AG10803 (cell line): ENCODE measurements around the gene UNKL.
A peak's percentile ranks its signal among the peaks of the same experiment; 100 is the strongest.

Source experiments
- DNase-seq: peaks from one replicate; pipeline ENCODE4 v3.0.0; 2010; ENCODE audit warnings: low read depth
- H3K4me3 ChIP-seq: 2 replicates; pipeline ENCODE4 v1.5.1; 2011; ENCODE audit warnings: mild to moderate bottlenecking, low read length, control low read depth
- CTCF ChIP-seq: conservative IDR thresholded peaks from 2 replicates; pipeline ENCODE4 v1.5.1; 2011; ENCODE audit warnings: mild to moderate bottlenecking, low read length, control low read depth, inconsistent platforms

Gene UNKL

GRCh38 chr16:1430214-1430758, 15.8 kb upstream of the UNKL start:
- no peak for TF ChIP-seq CTCF
- H3K4me3 ChIP-seq = no peak overlapping the region
- DNase-seq = no peak

- no peak for TF ChIP-seq CTCF
- no peak for DNase-seq
- no peak overlapping the region for H3K4me3 ChIP-seq
These were observed 15.1 kb upstream of the UNKL start for GRCh38 chr16:1429631-1430030.

- no peak overlapping the region for H3K4me3 ChIP-seq
- no peak for TF ChIP-seq CTCF
- DNase-seq = no peak
These were observed 14.5 kb upstream of the UNKL start for GRCh38 chr16:1429012-1429411.

- no peak for DNase-seq
- peak; percentile 9; the same call in 1 of the 2 replicates for TF ChIP-seq CTCF
- H3K4me3 ChIP-seq = no peak overlapping the region
These were observed 14.0 kb upstream of the UNKL start for GRCh38 chr16:1428511-1428910.

- DNase-seq = no peak
- TF ChIP-seq CTCF = no peak
- no peak overlapping the region for H3K4me3 ChIP-seq
These were observed 13.3 kb upstream of the UNKL start for GRCh38 chr16:1427473-1428461.

GRCh38 chr16:1426734-1427471, 12.4 kb upstream of the UNKL start:
- no peak overlapping the region for H3K4me3 ChIP-seq
- DNase-seq = no peak
- no peak for TF ChIP-seq CTCF
